B cell (primary cell): ENCODE data around the gene ADM2. TPM values are rescaled to one million over a fixed set of nuclear protein-coding genes. Genes with fewer than 3 reads are reported as not detected.

Experiments used
- ATAC-seq: fragments of 200-7000 bp; cut with Tn5 transposase; one replicate; pipeline ENCODE4 v1.10.0; 2021; ENCODE audit warnings: low read depth, mild to moderate bottlenecking, moderate number of reproducible peaks, moderate library complexity
- CTCF ChIA-PET: fragments of 350-600 bp; sonication (Branson Sonifier 250); formaldehyde crosslinking; loops from one replicate; lab custom pipeline; 2021; ENCODE audit warnings: antibody characterized with exemption, inconsistent platforms; lab: Charles Lee
- POLR2A ChIA-PET: fragments of 350-600 bp; sonication (Branson Sonifier 250); formaldehyde crosslinking; loops from one replicate; lab custom pipeline; 2021; ENCODE audit warnings: antibody characterized with exemption; lab: Charles Lee
- DNase-seq: peaks from one replicate; pipeline ENCODE4 v3.0.0; 2013
- H2AFZ ChIP-seq: 2 replicates; pipeline ENCODE4 v1.6.1; 2012; ENCODE audit warnings: mild to moderate bottlenecking, low read depth, low read length; ENCODE audit not compliant: insufficient read depth, poor library complexity, severe bottlenecking
- H3K27ac ChIP-seq, 2 donors: 1 replicate in 1 of 2; 2 replicates in 1 of 2; pipeline ENCODE4 v1.5.1; 2012 to 2013; ENCODE audit warnings: low read length in 2 of 2, mild to moderate bottlenecking in 2 of 2, moderate library complexity in 1 of 2
- H3K27me3 ChIP-seq, 4 experiments: fragments of 200-600 bp in 1 of 4; sonication (generic) in 1 of 4; replicated peaks in 1 of 4; 1 replicate in 2 of 4; 2 replicates in 2 of 4; pipeline versions ENCODE4 v1.6.1 to v1.7.0; 2013 to 2016; ENCODE audit warnings: low read length in 3 of 4, mild to moderate bottlenecking in 2 of 4, mixed read lengths in 1 of 4, moderate library complexity in 1 of 4; ENCODE audit not compliant: insufficient read depth in 4 of 4, control insufficient read depth in 3 of 4; ENCODE audit errors: control extremely low read depth in 1 of 4
- H3K36me3 ChIP-seq, 2 experiments: replicated peaks in 1 of 2; 1 replicate in 1 of 2; 2 replicates in 1 of 2; pipeline versions ENCODE4 v1.6.1 to v1.7.1; 2013; ENCODE audit warnings: low read length in 1 of 2; ENCODE audit not compliant: insufficient read depth in 2 of 2, control insufficient read depth in 1 of 2; ENCODE audit errors: control extremely low read depth in 1 of 2, extremely low read depth in 1 of 2
- H3K4me1 ChIP-seq, 2 donors: fragments of 200-600 bp in 1 of 2; sonication (generic) in 1 of 2; 1 replicate in 1 of 2; 2 replicates in 1 of 2; pipeline versions ENCODE4 v1.5.1 to v1.6.1; 2013 to 2017; ENCODE audit warnings: low read length in 2 of 2; ENCODE audit not compliant: control insufficient read depth in 2 of 2, insufficient read depth in 2 of 2
- H3K4me2 ChIP-seq: replicated peaks from 2 replicates; pipeline ENCODE3; 2012; ENCODE audit warnings: mild to moderate bottlenecking, low read depth, low read length; ENCODE audit not compliant: poor library complexity, severe bottlenecking
- H3K4me3 ChIP-seq, 5 experiments: fragments of 200-600 bp in 1 of 5; sonication (generic) in 1 of 5; 1 replicate in 3 of 5; 2 replicates in 2 of 5; pipeline versions ENCODE4 v1.5.1 to v1.7.0; 2011 to 2016; ENCODE audit warnings: low read length in 4 of 5, mild to moderate bottlenecking in 4 of 5, low read depth in 2 of 5, control low read depth in 1 of 5, moderate library complexity in 1 of 5; ENCODE audit not compliant: insufficient read depth in 1 of 5; ENCODE audit errors: control extremely low read depth in 1 of 5, extremely low read depth in 1 of 5
- H3K79me2 ChIP-seq: fragments of 200-600 bp; sonication (generic); one replicate; pipeline ENCODE4 v1.6.0; 2016; ENCODE audit warnings: low read length; ENCODE audit not compliant: control insufficient read depth, insufficient read depth
- H3K9ac ChIP-seq: fragments of 200-600 bp; sonication (generic); 2 replicates; pipeline ENCODE4 v1.6.1; 2017; ENCODE audit warnings: mild to moderate bottlenecking, low read length, moderate library complexity
- H3K9me3 ChIP-seq, 3 donors: one replicate each; pipeline versions ENCODE4 v1.6.1 to v1.7.1; 2013; ENCODE audit warnings: low read length in 2 of 3; ENCODE audit not compliant: control insufficient read depth in 2 of 3, insufficient read depth in 1 of 3; ENCODE audit errors: control extremely low read depth in 1 of 3
- H4K20me1 ChIP-seq: 2 replicates; pipeline ENCODE4 v1.6.0; 2012; ENCODE audit warnings: mild to moderate bottlenecking, low read length; ENCODE audit not compliant: insufficient read depth, control insufficient read depth, poor library complexity, severe bottlenecking
- H3K27ac Mint-ChIP-seq: one replicate; pipeline ENCODE4 v1.8.0; 2021; ENCODE audit warnings: mixed read lengths
- H3K27me3 Mint-ChIP-seq: one replicate; pipeline ENCODE4 v1.8.0; 2021; ENCODE audit warnings: mixed read lengths
- H3K4me1 Mint-ChIP-seq: one replicate; pipeline ENCODE4 v1.8.0; 2021; ENCODE audit warnings: mixed read lengths
- H3K4me3 Mint-ChIP-seq: one replicate; pipeline ENCODE4 v1.8.0; 2021; ENCODE audit warnings: mixed read lengths
- H3K9me3 Mint-ChIP-seq: one replicate; pipeline ENCODE4 v1.8.0; 2022; ENCODE audit warnings: mixed read lengths; ENCODE audit not compliant: insufficient read depth
- CTCF ChIP-seq: fragments of 200-600 bp; IDR thresholded peaks from one replicate; pipeline ENCODE4 v1.8.0; 2022; ENCODE audit warnings: antibody characterized with exemption, mild to moderate bottlenecking
- EZH2 ChIP-seq: IDR thresholded peaks from 2 replicates; pipeline ENCODE4 v1.6.1; 2012; ENCODE audit warnings: borderline replicate concordance, low read depth, mild to moderate bottlenecking, moderate library complexity, low read length; ENCODE audit not compliant: insufficient read depth, poor library complexity, severe bottlenecking
- WGBS: methylation state at CpG from one replicate; pipeline ENCODE4 v1.1.5; 2013; ENCODE audit warnings: missing lambda C conversion rate; ENCODE audit not compliant: insufficient coverage; 5-methylcytosine and 5-hydroxymethylcytosine counted together
- intact Hi-C: fragments of 100-400 bp; cut with micrococcal nuclease; formaldehyde crosslinking; loops from one replicate; pipeline ENCODE4 v1.10.0; 2022
- polyA plus RNA-seq: library from polyadenylated mRNA; depleted of rRNA; stranded (reverse); fragments of >200 nt; gene quantifications from 2 replicates; pipeline ENCODE4 v1.2.3, GENCODE V29; 2012
- total RNA-seq, 2 donors: library from RNA; stranded (reverse); fragments of 120-200 nt in 1 of 2; gene quantifications; 1 replicate in 1 of 2; 2 replicates in 1 of 2; pipeline versions ENCODE4 v1.2.3 to v1.2.4, GENCODE V29; 2013 to 2022

ADM2 gene
- total and polyA plus RNA-seq, 2 donors (not counting 1 experiment from before 2014, with no cell fraction given): 0.67 to 3.7 TPM

- H3K4me3 ChIP-seq: peak overlapping the region in 4 of 5 experiments; percentile 68 to 76 (median 72)
- ChIA-PET POLR2A (interaction anchor here (0.6 to 5.4 kb wide), 20 partner anchors 9 to 336 kb away, joined by 3 to 104 read pairs (median 8); partner anchors contain the start of genes CHKB, DENND6B, HDAC10 and KLHDC7B), CTCF (interaction anchor here (0.6 to 5.5 kb wide), 46 partner anchors 9 to 334 kb away, joined by 3 to 81 read pairs (median 5); partner anchors contain the start of genes ADM2, ARSA, CHKB and HDAC10)
- Mint-ChIP-seq H3K27ac (peak overlapping the region; percentile 91), H3K4me3 (peak overlapping the region; percentile 90), H3K27me3 (no peaks in the 10 kb centered on the region), H3K9me3 (no peaks in the 10 kb centered on the region), H3K4me1 (peaks cover 34% of the 10 kb centered on the region)
- peaks cover 43% of the 10 kb centered on the region for H3K79me2 ChIP-seq
- H3K27me3 ChIP-seq: no peaks in the 10 kb centered on the region
- intact Hi-C loops: loop anchor here (1.0 to 5.0 kb wide), 7 partner anchors 17 to 280 kb away; partner anchors contain the start of genes CHKB, KLHDC7B, NCAPH2 and SYCE3
- peaks cover 16 to 54% of the 10 kb centered on the region in 2 donors for H3K4me1 ChIP-seq
- DNase-seq: no peak
- under 1% methylated on average over 33 of the region's 33 CpGs for WGBS
- H4K20me1 ChIP-seq: peaks cover 27% of the 10 kb centered on the region
- TF ChIP-seq EZH2: no peak
- no peak for TF ChIP-seq CTCF
- peak overlapping the region; percentile 78 for H2AFZ ChIP-seq
- H3K27ac ChIP-seq: peak overlapping the region; percentile 60 to 83
- ATAC-seq: no peak
- H3K36me3 ChIP-seq: peaks cover 0 to 30% of the 10 kb centered on the region in 2 experiments
- peak overlapping the region; percentile 98 for H3K4me2 ChIP-seq
- H3K9me3 ChIP-seq: peaks cover 0 to 9% (median 0%) of the 10 kb centered on the region in 3 donors
- peak overlapping the region; percentile 89 for H3K9ac ChIP-seq
Measured at GRCh38 chr22:50525858-50526107, 44.4 kb downstream of the ADM2 start.
